Frontal cortex (tissue), 4 donors: ENCODE data around the gene IL33. TPM values are rescaled to one million over a fixed set of nuclear protein-coding genes. Genes with fewer than 3 reads are reported as not detected.
"Not testable (repeated sequence)": the region's sequence is repeated elsewhere in the genome, so short reads cannot be mapped to it uniquely, and the experiment has no call there.

Experiments used
- DNase-seq, 2 donors: peaks; one replicate each; pipeline ENCODE4 v3.0.0; 2012; ENCODE audit warnings: low spot score in 2 of 2
- FAIRE-seq: peaks from 2 replicates; lab custom pipeline; 2012; peaks lifted over from hg19 to GRCh38; lab: Jason Lieb, UNC
- total RNA-seq: library from RNA; depleted of rRNA; stranded (reverse); fragments of >200 nt; gene quantifications from one replicate; pipeline ENCODE4 v1.2.3, GENCODE V29; 2014
- donor health status: control.
- donor health status: control.
- donor health status: control.

IL33 gene, protein sequence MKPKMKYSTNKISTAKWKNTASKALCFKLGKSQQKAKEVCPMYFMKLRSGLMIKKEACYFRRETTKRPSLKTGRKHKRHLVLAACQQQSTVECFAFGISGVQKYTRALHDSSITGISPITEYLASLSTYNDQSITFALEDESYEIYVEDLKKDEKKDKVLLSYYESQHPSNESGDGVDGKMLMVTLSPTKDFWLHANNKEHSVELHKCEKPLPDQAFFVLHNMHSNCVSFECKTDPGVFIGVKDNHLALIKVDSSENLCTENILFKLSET
- 8.6 TPM for total RNA-seq

DNA sequence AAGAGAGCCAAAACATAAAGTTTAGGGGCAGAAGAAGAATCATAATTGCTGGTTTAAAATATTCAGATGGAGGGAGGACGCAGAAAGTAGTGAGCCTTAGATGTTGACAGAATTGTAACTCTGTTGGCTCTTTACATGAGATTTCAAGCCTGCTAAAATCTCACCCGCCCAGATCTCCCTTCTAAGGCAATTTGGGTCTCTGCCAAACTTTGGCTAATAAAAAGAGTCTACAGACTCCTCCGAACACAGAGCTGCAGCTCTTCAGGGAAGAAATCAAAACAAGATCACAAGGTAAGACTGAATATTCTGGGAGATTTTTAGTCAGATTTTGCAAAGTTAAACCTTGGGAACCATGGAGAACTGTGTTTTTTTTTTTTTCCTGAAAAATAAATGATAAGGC, at the start of gene IL33:
IL33 (plus strand) TSS at position 246 of the 400 bp plus-strand sequence. CDS start 25,888 bp downstream, outside the sequence.
- DNase-seq (no peak), FAIRE-seq (no peak)

DNA sequence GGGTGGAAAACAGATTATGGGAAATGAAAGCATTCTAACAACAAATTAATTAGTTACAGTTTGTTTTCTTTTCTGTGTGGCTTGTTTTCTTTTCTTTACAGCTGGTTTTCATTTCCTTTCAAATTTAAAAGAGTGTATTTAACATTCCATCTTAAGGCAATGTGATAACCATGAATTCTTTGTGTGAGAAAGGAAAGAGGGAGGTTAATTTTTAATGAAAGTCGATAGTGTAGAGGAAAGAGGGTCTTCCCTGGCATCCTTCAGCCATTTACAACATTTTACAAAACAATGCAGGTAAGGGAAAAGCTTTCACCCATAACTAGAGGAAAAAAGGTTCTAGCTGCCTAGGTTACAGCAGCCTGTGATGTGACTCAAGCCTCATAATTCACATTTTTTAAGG, 43.9 kb upstream of the IL33 start:
- FAIRE-seq (no peak), DNase-seq (no peak)

DNA sequence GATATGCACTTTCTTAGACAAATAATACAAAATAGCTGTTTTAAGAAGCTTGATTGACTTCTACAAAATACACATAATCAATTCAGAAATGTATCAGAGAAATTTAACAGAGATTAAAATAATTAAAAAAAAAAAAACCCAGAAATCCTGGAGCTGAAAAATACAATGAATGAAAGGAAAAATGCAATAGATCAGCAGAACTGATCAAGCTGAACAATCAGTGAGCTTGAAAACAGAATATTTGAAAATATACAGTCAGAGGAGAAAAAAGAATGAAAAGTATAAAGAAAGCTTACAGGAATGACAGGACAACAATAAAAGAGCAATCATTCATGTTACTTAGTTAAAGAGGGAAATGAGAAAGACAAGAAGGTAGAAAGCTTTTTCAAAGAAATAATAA, 41.7 kb upstream of the IL33 start:
- FAIRE-seq = no peak
- DNase-seq = no peak

GRCh38 chr9:6182549-6183226, 32.9 kb upstream of the IL33 start:
- FAIRE-seq, DNase-seq: not testable (repeated sequence)

GRCh38 chr9:6183227-6183551, 32.4 kb upstream of the IL33 start:
- no peak for FAIRE-seq
- no peak for DNase-seq

GRCh38 chr9:6183627-6184026, 32.0 kb upstream of the IL33 start:
- DNase-seq (no peak), FAIRE-seq (no peak)

DNA sequence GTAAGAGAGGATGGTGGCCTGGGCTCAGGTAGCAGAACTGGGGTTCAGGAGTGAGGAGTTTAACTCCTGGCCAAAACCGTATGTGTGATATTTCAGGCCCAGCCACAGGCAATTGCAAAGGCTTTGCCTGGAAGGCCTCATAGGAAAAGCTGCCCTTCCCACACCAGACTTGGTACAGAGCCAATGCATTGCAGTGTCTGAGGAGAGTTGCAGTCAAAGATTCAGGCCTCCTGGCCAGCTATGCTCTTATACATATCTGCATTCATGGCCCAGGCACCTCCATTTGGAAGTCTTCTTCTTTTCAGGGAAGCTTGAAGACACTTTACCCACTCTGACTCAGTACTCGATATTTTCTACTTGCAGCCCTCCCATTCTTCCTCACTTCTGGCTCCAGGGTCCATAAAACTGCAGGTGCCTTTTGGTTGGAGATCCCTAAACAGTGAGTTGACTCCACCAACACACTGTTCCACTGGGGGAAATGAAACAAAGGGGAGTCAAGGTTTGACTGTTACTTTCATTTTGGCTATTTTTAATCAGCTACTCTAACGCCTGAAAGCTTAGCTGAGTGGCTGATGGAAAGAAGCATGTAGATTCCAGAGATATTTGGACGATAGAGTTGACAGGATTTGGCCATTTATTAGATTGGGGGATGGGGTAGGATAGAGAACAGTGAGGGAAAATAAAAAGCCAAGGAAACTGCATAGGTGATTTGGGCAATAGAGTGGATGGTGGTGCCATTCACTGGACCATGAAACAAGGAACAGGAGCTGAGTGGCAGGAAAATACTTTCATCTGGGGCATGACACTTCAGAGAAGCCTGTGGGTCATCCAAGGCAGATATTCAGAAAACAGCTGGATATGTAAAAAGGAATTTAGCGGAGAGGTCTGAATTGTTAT, 30.6 kb upstream of the IL33 start:
- FAIRE-seq (no peak), DNase-seq (no peak)

- FAIRE-seq (no peak), DNase-seq (no peak)
These were observed 28.9 kb upstream of the IL33 start for GRCh38 chr9:6186691-6187090.

DNA sequence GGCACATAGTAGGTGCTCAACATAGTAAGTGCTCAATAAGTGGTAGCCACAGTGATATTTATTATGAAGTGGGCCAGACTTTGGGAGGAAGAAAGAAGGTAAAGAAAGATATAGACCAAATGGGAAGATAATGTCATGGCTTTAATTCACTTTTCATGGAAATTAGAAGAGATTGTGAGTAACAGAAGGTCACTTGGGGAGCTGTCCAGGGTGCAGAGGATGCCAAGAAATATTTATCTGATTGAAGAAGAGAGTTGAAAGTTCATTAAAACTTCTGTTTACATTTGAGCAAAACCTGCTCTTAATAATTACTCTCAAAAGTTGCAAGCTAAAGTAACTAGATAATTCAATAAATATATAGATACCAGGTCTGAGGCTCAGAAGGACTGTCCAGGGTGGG, 28.3 kb upstream of the IL33 start:
- DNase-seq = no peak
- no peak for FAIRE-seq

DNA sequence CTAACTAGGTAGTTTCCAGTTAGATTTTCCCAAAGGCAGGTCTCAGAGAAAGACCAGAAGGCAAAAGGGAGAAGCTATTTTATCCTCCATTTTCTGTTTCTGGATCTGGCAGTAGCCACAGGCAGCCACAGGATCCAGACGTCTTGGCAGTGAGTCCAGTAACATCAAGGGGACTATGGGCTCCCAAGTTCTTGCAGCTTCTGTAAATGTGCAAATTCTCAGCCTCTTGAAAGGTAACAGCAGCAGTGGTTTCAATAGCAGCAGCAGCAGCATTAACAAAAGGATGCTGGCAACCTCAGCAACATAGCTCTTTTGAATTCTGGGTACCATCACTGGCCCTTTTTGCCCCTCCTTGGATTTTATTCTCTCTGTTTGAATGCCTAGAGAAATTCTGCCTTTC, 27.1 kb upstream of the IL33 start:
- DNase-seq (no peak), FAIRE-seq (no peak)

DNA sequence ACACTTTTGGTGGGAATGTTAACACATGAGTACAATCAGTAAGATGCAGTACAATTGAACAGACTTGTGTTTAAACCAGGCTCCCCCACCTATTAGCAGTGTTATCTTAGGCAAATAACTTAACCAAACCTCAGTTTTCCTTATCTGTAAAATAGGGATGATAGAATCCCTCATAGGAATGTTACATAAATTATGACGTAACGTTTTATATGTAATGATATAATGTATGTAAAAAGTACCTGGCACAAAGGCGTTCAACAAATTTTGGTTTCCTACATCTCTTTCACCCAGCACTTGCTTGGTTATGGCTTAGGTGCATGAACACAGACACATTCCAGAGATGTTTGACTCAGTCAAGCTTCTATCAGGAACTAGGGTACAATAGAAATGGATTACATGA, 26.7 kb upstream of the IL33 start:
- DNase-seq (no peak), FAIRE-seq (no peak)

DNA sequence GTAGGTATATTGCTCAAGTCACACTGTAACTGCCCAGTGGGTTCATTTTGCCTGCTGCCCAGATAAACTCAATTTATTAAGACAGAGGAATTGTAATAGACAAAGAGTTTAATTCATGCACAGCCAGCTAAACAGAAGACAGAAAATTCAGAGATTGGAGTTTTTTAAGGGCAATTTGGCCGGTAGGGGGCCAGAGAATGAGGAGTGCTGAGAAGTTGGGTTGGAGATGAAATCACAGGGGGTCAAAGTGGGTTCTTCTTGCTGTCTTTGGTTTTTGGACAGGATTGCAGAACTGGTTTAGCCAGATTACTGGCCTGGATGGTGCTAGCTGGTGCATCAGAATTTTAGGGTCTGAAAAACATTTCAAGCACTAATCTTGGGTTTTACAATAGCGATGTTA, 20.7 kb upstream of the IL33 start:
- FAIRE-seq = no peak

DNA sequence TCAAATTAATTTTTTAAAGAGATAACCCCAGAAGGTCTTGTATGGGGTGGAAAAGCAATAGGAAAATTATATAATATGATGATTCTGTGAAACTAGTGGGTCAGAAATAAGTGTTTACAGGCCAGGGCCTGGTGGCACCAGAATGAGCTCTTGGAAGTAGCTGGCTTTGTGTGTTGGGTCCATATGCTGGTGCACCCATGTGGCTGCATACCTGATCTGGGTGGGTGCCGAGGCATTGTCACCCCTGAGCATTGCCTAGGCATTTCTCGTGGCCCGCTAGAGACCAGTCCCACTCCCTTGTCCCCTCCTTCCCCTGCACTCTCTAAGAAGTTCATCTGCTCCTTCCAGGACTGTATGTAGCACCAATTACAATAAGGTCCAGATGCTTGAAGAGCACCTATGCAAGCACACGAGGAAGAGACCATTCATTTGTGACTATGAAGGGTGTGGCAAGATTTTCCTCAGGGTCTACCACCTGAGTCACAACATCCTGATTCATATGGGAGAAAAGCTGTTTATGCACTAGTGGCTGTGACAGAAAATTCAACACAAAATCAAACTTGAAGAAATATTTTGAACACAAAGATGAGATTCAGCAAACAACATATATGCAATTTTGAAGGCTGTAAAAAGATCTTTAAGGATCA, 19.8 kb upstream of the IL33 start:
- FAIRE-seq = no peak

More for the DNA sequence above, 20.7 kb upstream of the IL33 start:
- no peak for DNase-seq

GRCh38 chr9:6197330-6197729, 18.3 kb upstream of the IL33 start:
- FAIRE-seq (no peak), DNase-seq (no peak)

More for the DNA sequence above, 19.8 kb upstream of the IL33 start:
- no peak for DNase-seq

DNA sequence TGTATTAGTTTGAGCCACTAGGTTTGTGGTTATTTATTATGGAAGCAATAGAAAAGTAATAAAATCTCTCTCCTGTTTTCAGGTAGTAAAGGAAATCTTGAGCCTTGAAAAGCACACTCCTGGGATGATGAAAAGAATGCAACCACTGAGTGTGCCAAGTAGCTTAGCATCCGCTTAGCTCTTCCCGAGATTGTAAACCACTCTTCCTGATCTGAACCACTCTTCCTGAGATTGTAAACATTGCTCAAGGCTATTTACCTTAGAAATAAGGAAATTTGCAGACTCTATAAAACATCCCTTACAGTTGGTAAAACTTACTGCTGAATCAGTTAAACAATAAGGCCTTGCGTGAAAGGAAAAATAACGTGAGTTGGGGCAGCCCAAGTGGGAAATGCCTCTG, 17.4 kb upstream of the IL33 start:
- no peak for DNase-seq
- FAIRE-seq = no peak

GRCh38 chr9:6199596-6199995, 16.0 kb upstream of the IL33 start:
- FAIRE-seq (no peak), DNase-seq (no peak)

DNA sequence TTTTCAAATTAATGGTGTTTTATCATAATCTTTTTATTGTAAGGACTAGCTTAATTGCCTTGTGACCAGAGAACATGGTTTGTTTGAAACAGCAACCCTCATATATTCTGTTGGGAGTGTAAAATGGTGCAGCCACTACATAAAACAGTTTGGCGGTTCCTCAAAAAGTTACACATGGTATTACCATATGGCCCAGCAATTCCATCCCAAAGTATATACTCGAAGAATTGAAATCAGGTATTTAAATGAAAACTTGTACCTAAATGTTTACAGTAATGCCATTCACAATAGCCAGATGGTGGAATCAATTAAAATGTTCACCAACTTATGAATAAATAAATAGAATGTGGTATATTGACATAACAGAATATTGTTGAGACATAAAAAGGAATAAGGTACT, 14.8 kb upstream of the IL33 start:
- DNase-seq = no peak
- no peak for FAIRE-seq

GRCh38 chr9:6209966-6210365, 5.6 kb upstream of the IL33 start:
- DNase-seq = no peak
- FAIRE-seq = no peak

- FAIRE-seq (no peak), DNase-seq (no peak)
These were observed 2.8 kb upstream of the IL33 start for GRCh38 chr9:6212722-6213375.

- no peak for FAIRE-seq
- DNase-seq = no peak
These were observed 1.2 kb upstream of the IL33 start for GRCh38 chr9:6214434-6214833.
